Measurements from ENCODE around the gene OR2Y1. TPM values are rescaled to one million over a fixed set of nuclear protein-coding genes. Genes with fewer than 3 reads are reported as not detected.
"Not testable (repeated sequence)": the region's sequence is repeated elsewhere in the genome, so short reads cannot be mapped to it uniquely, and the experiment has no call there.

Gene OR2Y1
- total RNA-seq, 1 donor from 2014 or later: not detected

DNA sequence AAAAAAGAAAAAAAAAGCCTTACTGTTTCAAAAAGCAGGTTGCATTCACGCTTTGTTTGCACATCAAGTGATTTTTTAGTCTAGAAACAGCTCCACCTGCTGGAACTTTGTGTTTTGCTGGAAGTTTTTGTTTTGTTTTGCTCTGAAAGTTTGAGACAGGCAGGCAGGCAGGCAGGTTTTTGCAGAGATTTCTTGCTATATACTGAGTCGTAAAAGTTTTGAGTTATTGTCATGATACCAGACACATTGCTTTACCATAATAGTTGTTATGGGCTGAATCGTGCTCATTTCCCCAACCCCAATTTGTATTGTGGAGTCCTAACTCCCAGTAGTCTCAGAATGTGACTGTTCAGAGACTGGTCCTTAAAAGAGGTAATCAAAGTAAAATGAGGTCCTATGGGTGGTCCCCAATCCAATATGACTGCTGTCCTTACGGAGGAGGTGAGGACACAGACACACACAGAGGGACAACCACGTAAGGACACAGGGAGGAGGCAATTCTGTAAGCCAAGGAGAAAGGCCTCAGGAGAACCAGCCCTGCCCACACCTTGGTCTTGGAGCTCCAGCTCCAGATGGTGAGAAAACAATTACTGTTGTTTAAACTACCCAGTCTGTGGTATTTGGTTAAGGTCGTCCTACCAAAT lies 20.9 kb downstream of the OR2Y1 start:
- Mint-ChIP-seq H3K4me1 (no peaks in the 10 kb centered on the region), H3K4me3 (no peak overlapping the region), H3K27me3 (peaks cover 27% of the 10 kb centered on the region), H3K27ac (no peak overlapping the region), H3K36me3 (ENCODE audit: low read depth) (no peaks in the 10 kb centered on the region), H3K9me3 (no peaks in the 10 kb centered on the region)
- ATAC-seq (ENCODE audit: low read depth): no peak
- DNase-seq: no peak
- ChIA-PET CTCF (no interaction called here), POLR2A (no interaction called here)
- intact Hi-C loops (cut with micrococcal nuclease): no loop called here
- no peak for TF ChIP-seq CTCF (IDR thresholded peaks at IDR 0.05)

DNA sequence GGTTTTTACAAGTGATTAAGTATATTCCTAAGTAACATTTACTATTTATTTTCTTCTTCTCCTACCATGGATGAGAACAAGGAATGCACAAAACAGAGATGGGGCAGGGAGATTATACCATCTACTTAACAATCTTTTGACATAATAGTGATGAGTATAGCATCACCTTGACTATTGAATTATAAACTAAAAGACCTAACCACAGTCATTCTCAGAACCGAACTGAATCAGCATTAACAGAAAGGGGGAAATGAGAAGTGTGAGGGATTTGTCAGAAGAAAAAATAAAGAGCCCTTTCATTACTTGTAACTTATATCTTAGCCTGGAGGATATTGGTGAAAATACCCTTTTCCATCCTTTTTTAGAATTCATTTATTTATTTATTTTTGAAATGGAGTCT lies 21.9 kb downstream of the OR2Y1 start:
- Mint-ChIP-seq H3K27me3 (peaks cover 31% of the 10 kb centered on the region), H3K4me3 (no peak overlapping the region), H3K36me3 (ENCODE audit: low read depth) (no peaks in the 10 kb centered on the region), H3K9me3 (peaks cover 5% of the 10 kb centered on the region), H3K4me1 (no peaks in the 10 kb centered on the region), H3K27ac (no peak overlapping the region)
- TF ChIP-seq CTCF (IDR thresholded peaks at IDR 0.05): no peak
- POLR2A ChIA-PET: no interaction called here
- ATAC-seq (ENCODE audit: low read depth): no peak
- CTCF ChIA-PET: no interaction called here
- DNase-seq: no peak
- intact Hi-C loops (cut with micrococcal nuclease): no loop called here

GRCh38 chr5:180704362-180704761 lies 35.5 kb downstream of the OR2Y1 start:
- intact Hi-C loops (cut with micrococcal nuclease): no loop called here

DNA sequence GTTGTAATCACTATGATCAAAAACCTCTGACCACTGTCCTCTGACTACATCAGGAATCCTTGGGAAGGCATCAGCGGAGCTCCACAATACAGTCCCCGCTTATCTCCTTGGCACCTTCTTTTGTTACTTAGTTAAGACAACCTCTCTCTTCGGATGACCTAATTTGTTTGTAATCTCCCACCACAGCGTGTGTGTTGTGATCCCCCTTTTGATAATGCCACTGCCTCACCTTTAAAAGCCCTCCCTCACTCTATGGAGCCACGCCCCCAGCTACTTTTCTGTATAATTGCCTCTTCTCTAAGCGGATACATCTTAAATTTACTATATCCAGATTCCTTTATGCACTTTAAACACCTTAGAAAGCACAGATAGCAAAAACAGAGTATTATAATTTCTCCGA lies 35.9 kb downstream of the OR2Y1 start:
- H3K9me3 Mint-ChIP-seq: peaks cover 14% of the 10 kb centered on the region
- ATAC-seq (ENCODE audit: low read depth) (no peak), DNase-seq (no peak)
- no peak overlapping the region for H3K27ac Mint-ChIP-seq
- H3K27me3 Mint-ChIP-seq: peaks cover 27% of the 10 kb centered on the region
- H3K4me3 Mint-ChIP-seq: no peak overlapping the region
- H3K36me3 Mint-ChIP-seq (ENCODE audit: low read depth): no peaks in the 10 kb centered on the region
- ChIA-PET CTCF (no interaction called here), POLR2A (no interaction called here)
- no peaks in the 10 kb centered on the region for H3K4me1 Mint-ChIP-seq
- intact Hi-C loops (cut with micrococcal nuclease): no loop called here
- TF ChIP-seq CTCF (IDR thresholded peaks at IDR 0.05): no peak

More at GRCh38 chr5:180704362-180704761, 35.5 kb downstream of the OR2Y1 start:
- POLR2A ChIA-PET: no interaction called here
- peaks cover 22% of the 10 kb centered on the region for H3K27me3 Mint-ChIP-seq
- H3K4me3 Mint-ChIP-seq: no peak overlapping the region
- ATAC-seq (ENCODE audit: low read depth) (no peak), DNase-seq (no peak)
- H3K36me3 Mint-ChIP-seq (ENCODE audit: low read depth): no peaks in the 10 kb centered on the region
- CTCF ChIA-PET: no interaction called here
- H3K9me3 Mint-ChIP-seq: peaks cover 14% of the 10 kb centered on the region
- no peak overlapping the region for H3K27ac Mint-ChIP-seq
- H3K4me1 Mint-ChIP-seq: no peaks in the 10 kb centered on the region
- no peak for TF ChIP-seq CTCF (IDR thresholded peaks at IDR 0.05)

- H3K4me3 Mint-ChIP-seq; CTCF ChIA-PET; ATAC-seq (ENCODE audit: low read depth); H3K36me3 Mint-ChIP-seq (ENCODE audit: low read depth); POLR2A ChIA-PET; H3K4me1 Mint-ChIP-seq; DNase-seq; H3K27ac Mint-ChIP-seq; intact Hi-C loops (cut with micrococcal nuclease): not testable (repeated sequence)
- peaks cover 14% of the 10 kb centered on the region for H3K9me3 Mint-ChIP-seq
- H3K27me3 Mint-ChIP-seq: peaks cover 26% of the 10 kb centered on the region
These were observed 36.5 kb downstream of the OR2Y1 start for GRCh38 chr5:180703371-180703770.

- H3K36me3 Mint-ChIP-seq (ENCODE audit: low read depth); H3K27ac Mint-ChIP-seq; intact Hi-C loops (cut with micrococcal nuclease); H3K4me3 Mint-ChIP-seq; H3K4me1 Mint-ChIP-seq; DNase-seq; CTCF ChIA-PET; POLR2A ChIA-PET; ATAC-seq (ENCODE audit: low read depth): not testable (repeated sequence)
- H3K27me3 Mint-ChIP-seq: peaks cover 29% of the 10 kb centered on the region
- peaks cover 20% of the 10 kb centered on the region for H3K9me3 Mint-ChIP-seq
These were observed 39.4 kb downstream of the OR2Y1 start for GRCh38 chr5:180700440-180700839.
